ENCODE measurements around the gene SETD3.

GRCh38 chr14:99525699-99526080 lies 45.0 kb upstream of the SETD3 start:
- no peak for TF ChIP-seq CTCF (IDR thresholded peaks at IDR 0.05)
- TF ChIP-seq EZH2 (IDR thresholded peaks at IDR 0.05; ENCODE audit: borderline replicate concordance, insufficient read depth, low read depth, low read length, poor library complexity, severe bottlenecking), result no peak
